Suppressor macrophage treated with lipopolysaccharide for 1 hour (primary cell): ENCODE measurements around the gene FLYWCH2.

ENCODE experiments used
- DNase-seq, 3 donors: peaks; one replicate each; pipeline ENCODE4 v3.0.0-alpha.2; 2020 to 2022

Gene FLYWCH2

DNA sequence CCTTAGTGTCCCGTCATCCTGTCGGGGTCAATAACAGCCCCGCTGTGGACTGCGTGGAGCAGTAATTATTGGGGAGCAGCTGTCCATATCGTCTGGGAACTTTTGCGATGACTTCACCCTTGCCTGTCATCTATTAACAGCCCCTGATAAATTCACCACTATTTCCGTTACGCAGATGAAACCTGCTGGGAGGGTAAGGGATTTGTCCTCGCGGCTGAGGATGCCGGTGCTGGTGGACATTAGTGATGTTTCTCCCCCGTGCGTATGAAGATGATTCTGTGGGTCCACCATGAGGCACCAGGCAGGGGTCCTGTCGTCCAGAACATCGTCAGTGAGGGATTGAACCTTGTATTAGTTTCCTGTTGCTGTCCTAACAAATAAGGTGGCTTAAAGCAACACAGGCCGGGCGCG is 1.0 kb downstream of the FLYWCH2 start:
- no peak for DNase-seq

DNA sequence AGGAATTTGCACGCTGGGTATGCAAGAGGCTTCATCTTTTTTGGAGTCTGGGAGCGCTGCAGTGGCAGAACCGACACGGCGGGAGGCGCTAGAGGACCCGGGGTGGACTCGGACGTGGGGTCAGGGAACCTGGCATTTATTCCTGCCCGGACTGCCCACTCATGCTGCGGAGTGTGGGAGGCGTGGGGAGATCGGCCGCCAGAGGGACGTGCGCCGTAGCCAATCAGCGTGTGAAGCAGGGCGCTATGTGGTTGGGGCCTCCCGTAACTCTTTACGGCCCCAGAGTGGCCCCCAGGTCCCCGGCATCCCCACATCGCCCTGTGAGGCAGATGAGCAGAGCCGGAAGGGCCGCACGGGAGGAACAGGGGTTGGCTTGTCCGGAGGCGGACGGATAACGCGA is 11.2 kb downstream of the FLYWCH2 start:
- no peak for DNase-seq

DNA sequence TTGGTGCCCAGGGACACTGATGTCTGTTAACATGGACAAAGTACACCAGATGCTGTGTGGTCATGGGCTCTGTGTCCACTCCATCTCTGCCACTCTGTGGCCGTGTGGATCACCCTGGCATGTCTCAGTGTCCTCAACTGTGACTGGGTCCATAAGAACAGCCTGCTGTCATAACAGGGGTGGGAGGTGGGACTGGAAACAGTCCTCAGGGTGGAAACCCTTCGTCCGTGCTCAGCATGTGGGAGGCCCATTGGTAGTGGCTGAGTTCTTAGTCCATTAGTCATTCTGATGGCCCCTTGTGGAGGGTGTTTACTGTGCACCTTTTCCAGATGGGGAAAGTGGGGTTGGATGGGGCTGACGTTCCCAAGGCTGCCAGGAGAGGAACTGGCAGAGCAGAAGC is 12.8 kb downstream of the FLYWCH2 start:
- no peak for DNase-seq

DNA sequence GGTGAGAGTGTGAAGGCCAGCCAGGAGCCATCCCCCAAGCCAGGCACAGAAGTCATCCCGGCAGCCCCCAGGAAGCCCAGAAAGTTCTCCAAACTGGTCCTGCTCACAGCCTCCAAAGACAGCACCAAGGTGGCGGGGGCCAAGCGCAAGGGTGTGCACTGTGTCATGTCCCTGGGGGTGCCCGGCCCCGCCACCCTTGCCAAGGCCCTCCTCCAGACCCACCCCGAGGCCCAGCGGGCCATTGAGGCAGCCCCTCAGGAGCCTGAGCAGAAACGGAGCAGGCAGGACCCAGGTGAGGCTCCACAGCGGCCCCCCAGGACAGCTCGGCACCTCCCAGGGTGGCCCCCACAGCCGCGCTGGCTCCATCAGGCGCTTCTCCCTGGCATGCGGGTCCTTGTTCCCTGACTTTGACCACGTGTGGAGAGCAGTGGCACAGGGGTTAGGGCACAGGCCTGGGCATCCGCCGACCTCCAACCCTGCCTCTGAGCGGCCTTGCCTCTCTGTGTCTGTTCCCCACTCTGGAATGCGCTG is 13.5 kb downstream of the FLYWCH2 start:
- DNase-seq, result no peak

DNA sequence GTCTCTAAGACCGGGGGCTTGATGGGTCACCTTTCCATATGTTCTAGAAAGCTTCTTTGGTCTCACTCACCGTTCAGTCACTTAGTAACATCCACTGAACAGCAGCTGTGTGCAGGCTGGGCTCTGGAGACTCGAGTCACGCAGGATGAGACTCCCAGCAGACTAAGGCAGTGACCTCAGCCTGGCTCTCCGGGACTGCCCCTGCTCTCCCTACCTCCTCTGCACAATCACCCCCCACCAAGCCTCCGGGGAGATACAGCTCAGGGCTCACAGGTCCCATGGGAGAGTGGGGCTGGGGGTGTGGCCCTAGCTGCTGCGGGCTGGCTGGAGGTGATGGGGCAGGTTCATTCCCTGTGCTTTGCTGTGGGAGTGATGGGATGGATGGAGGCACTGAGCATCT is 14.1 kb downstream of the FLYWCH2 start:
- no peak for DNase-seq

DNA sequence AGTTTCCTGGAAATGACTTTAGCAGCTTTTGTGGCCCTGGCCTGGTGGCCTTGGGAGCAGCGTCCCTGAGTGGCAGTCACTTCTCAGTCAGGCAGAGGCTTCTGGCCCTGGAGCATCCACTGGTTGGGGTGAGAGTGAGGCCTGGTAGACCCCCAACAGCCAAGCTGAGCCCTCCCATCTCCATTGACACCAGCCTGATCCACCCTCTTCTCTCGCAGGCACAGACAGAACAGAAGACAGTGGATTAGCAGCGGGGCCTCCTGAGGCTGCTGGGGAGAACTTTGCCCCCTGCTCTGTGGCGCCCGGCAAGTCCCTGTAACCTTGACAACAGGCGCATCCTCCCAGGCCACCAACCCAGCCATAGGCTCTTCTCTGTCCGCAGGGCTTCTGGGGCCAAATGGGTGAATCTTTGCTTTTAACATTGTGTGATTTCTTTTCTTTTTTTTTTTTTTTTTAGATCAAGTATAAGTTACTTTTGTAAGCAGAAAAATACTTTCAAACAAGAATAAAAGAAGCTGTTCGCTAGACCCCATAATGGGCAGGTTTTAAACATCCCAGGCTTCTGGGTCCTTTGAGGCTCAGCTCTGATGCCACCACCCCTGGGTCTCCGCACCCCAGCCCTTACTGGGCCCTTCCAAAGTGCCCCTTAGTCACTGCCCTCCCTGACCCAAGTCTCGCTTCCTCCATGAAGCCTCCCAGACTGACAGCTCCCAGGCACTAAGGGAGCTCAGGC is 16.0 kb downstream of the FLYWCH2 start:
- DNase-seq, result no peak

DNA sequence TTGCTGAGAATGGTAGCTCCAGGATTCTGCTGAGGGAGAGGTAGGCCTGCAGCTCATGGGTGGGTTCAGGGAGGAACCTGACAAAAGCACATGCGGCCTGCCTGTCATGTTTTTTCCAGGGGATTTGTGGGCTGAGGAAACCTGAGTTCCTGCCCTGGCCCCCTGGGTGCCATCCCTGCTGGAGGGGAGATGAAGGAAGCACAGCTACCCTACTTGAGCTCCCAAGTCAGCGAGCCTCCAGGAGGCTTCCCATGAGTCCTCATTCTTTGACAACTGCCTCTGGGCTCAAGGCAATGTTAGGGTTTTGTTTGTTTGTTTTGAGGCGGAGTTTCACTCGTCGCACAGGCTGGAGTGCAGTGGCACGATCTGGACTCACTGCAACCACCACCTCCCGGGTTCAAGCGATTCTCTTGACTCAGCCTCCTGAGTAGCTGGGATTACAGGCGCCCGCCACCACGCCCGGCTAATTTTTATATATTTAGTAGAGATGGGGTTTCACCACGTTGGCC is 16.6 kb downstream of the FLYWCH2 start:
- no peak for DNase-seq

DNA sequence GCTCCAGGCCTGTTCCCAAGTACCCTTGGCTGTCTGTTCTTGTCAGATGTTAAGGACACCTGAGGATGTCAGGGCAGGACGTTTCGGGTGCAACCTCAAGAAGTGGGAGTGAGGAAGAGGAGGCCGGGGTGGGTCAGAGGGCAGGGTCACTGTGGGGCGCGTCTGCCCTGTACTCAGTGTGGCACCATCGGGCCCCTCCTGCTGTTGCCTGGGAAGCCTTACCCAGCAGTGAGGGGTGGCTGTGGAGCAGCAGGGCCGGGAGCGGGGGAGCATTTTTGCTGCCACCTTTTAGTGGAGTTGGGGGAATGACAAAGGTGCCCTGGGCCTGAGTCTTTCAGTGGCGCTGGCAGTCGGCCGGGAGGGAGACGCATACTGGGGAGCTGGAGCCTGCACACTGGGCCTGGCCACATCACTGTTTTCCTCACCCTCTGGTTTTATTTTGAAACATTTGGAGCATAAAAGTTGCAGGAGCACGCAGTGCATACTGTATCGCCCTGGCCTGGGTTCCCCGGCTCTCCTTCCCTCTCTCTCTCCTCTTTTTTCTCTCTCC is 17.6 kb downstream of the FLYWCH2 start:
- no peak for DNase-seq

DNA sequence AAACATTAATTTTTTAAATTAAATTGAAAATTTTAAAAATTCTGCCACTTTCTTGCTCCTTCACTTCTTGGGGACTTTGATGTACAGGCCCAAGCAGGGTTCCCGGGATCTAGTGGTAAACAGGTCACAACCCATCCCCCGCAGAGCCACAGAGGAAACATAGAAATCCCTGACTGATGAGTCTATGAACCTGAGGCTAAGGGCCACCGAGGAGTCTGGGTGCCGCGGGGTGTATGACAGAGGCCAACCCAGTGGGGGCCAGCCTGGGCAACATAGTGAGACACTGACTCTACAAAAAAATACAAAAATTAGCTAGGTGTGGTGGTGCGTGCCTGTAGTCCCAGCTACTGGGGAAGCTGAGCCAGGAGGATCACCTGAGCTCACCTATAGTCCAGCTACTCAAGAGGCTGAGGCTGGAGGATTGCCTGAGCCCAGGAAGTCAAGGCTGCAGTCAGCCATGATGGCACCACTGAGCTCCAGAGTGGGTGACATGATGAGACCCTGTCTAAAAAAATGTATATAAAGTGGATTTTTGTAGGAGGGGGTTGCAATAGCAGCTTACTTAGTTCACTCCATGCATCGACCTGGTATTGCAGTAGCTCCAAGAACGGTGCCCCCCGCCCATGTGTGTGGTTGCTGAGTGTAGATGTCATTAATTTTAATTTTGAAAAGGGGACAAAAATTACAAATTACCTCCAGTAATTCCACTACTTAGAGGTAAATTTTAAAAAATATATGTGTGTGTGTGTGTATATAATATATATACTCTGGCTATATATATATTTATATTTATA is 19.5 kb downstream of the FLYWCH2 start:
- DNase-seq, result no peak

DNA sequence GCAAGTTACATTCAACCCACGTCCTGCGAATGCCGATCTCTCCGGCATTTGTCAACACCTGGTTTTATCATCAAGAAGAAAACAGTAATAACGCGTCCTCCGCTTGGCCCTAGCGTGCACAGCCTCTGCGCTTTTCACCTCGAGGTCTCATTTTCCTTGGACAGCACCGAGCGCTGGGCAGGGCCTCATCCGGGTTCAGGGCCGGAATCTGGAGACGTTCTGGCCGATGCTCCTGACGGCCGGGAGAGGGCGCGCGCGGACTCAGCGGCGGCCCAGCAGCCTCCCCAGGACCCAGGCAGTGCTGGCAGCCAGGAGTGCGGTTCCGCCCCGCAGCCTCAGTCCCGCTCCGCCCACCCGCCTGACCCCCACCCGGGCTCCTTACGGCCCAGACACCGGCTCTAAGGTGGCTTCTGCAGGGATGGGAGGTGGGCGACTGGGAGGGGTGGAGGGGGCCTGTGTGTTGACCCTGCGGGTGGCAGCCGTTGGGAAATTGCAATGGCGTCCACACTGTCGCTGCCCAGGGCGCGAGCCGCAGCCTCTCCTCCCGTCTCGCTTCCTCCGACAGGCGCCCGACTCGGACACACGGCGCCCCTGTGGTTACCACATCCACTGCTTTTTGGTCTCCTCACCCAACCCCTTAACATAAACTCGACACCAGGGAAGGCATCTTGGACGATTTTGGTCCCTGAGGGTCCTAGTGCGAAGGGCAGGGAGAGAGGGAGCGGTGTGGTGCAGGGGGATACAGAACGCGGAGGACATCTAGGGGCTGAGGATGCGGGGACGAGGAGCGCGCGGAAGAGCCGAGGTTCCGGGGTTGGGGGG is 21.3 kb downstream of the FLYWCH2 start:
- DNase-seq, result peak; percentile 85 to 92 (median 92)

DNA sequence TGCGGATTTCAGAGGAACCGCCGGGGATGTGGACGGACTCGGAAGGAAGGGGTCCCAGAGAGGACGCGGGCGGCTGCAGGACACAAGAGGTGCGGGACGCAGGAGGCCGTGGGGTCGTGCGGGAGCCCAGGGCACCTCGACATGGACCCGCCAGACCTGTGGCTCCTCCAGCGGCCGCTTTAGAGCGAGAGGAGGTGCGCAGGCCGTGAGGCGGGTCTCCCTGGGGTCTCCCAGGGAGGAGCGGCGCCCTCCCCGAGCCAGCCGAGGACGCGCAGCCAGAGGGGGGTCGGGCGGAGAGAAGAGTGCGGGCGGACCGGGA is 21.9 kb downstream of the FLYWCH2 start:
- peak in 1 of 3 donors; percentile 27 for DNase-seq

DNA sequence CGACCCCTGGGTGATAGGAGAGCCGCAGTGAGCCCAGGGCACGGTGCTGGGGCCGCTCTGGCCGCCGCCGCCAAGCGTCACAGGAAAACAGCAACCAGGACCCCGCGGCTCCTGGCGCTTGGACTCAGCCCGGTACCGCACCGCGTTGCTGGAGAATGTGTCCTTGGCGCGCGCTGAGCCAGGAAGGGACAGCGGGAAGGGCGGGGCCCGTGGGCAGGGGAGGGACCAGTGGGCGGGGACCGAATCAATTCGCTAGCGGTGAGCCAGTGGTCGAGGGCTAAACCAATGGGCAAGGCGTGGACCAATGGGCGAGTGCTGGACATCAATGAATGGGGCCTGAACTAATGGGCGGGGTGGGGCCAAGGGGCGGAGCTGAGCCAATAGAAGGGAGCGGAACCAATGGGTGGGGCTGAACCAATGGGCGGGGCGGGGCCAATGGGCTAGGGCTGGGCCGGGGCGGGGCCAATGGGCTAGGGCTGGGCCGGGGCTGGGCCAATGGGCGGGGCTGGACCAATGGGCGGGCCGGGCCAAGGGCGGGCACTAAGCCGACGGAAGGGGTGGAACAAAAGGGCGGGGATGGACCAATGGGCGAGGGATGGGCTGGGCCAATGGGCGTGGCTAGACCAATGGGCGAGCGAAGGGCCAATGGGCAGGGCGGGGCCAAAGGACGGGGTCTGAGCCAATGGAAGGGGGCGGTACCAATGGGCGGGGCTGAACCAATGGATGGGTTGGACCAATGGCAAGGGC is 22.4 kb downstream of the FLYWCH2 start:
- peak; percentile 99 to 100 (median 100) for DNase-seq

DNA sequence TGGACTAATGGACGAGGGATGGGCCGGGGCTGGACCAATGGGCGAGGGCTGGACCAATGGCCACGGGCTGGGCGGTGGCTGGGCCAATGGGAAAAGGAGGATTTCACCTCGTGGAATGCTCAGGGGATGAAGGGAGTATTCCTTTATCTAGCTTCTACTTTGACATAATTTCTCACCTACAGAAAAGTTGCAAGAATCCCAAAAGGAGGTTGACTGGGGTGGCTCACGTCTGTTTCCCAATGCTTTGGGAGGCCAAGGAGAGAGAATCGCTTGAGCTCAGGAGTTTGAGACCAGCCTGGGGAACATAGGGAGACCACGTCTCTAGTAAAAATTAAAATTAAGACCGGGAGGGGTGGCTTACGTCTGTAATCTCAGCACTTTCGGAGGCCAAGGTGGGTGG is 23.0 kb downstream of the FLYWCH2 start:
- no peak for DNase-seq

DNA sequence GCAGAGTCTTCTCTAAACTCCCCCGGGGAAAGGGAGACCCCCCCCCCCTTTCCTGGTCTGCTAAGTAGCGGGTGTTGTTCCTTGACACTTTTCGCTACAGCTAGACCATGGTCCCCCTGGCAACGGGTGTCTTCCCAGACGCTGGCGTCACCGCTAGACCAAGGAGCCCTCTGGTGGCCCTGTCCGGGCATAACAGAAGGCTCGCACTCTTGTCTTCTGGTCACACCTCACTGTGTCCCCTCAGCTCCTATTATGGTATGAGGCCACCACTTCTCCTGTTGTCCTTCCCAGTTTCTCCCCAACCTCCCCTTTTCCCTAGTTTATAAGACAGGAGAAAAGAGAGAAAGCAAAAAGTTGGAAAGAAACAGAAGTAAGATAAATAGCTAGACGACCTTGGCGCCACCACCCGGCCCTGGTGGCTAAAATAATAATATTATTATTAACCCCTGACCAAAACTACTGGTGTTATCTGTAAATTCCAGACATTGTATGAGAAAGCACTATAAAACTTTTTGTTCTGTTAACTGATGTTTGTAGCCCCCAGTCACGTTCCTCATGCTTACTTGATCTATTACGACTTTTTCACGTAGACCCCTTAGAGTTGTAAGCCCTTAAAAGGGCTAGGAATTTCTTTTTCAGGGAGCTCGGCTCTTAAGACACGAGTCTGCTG is 24.2 kb downstream of the FLYWCH2 start:
- peak; percentile 60 to 71 (median 66) for DNase-seq

DNA sequence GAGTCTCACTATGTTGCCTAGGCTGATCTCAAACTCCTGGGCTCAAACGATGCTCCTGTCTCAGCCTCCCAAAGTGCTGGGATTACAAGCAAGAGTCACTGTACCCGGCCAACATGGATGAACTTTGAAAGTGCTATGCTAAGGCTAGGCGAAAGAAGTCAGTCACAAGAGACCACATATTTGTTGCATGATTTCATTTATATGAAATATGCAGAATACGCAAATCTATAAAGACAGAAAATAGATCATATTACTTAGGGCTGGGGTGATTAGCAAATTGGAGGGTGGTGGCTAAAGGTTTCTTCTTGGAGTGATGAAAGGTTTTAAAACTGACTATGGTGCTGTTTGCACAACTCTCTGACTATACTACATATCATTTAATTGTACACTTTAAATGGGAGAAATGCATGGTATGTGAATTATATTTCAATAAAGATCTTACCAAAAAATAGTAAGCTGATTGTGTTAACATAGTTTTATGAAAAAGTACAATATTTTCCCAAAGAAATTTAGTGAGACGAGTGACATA is 27.5 kb downstream of the FLYWCH2 start:
- DNase-seq, result no peak

DNA sequence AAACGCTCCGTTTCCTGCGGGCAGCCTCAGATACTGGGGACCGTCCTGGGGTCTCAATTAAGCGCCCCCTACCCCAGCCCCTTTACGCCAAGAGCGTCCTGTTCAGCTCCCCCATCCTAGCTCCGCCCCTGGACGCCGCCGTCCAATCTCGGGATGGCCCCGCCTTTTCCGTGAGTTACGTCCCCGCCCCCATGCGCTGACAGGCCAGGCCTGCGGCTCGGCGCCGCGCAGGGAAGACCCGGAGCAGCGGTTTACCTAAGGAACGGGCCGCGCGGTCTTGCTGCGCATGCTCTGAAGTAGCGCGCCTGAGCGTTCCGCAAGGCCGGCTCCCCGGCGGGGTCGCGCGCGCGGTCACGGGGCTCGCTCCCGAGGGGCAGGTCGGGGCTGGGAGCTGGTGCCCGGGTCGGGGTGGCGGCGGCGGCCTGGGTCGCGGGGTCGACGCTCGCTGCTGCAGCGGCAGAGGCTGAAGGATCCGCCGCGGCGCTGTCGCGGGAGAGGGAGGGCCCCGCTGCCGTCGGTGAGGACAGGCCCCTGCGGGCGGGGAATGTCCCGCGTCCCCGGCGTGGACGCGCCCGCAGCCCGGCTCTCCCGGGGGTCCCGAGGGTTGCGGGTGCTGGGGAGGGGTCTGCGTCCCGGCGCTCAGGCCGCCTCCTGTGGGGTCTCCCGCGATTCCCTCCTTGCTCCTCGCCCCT is 28.8 kb downstream of the FLYWCH2 start, which contains the start of gene FLYWCH1:
Gene FLYWCH1, plus strand, starts transcription at position 294 of the 692 bp plus-strand sequence. CDS start 17,755 bp downstream, outside the sequence.
- DNase-seq, result peak; percentile 99 to 100 (median 100)

DNA sequence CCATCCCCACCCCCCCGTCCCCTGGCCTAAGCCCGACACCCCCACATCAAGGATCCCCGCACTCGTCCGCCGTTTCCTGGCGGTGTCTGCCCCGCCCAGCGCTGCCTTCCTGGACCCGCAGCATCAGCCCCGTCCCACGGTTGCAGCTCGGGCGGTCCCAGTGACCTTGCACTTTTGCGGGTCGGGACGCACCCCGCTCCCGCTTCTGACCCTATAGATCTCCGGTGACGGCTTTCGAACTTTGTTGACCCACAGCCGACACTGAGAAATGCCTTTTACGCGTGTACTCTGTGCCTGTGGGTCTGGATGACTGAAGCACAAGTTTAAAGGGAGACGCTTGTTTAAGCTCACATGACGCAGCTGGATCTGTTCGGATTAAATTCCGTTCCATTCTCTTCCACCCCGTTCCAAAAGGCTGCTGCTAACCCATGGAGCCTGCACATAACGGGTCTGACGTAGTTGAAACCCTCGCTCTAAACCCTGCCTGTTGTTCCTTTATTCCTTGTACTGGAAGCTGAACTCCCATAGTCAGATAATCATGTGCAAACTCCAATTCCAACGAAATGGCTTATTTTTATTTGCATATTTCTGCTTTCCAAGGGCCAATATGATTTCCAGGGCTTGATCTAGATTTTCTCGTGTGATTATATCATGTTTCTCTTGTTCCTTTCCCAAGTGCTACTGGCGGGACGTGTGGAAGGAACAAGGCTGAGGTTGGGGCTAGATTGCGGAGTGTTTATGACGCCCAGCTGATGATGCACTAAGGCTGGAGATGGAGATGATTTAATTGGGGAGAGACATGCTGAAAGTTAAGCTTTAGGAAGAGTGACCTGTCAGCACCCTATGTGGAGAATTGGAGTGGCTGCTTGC is 29.6 kb downstream of the FLYWCH2 start:
- DNase-seq, result peak; percentile 38 to 50 (median 47)

DNA sequence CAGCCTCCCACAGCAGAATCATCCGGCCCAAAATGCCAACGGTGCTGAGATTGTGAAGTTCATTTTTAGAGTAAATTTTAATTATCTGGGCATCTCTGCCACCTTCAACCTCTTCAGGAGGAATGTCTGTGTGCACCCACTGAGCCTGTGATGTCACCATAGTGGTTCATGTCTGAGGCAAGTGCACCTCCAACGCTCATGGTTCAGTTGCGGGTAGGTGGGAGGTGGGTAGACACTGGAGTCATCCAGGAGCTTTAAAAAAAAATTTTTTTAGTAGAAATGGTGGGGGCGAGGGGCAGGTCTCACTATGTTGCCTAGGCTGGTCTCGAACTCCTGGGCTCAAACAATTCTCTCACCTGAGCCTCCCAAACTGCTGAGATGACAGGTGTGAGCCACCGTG is 30.6 kb downstream of the FLYWCH2 start:
- DNase-seq, result no peak

DNA sequence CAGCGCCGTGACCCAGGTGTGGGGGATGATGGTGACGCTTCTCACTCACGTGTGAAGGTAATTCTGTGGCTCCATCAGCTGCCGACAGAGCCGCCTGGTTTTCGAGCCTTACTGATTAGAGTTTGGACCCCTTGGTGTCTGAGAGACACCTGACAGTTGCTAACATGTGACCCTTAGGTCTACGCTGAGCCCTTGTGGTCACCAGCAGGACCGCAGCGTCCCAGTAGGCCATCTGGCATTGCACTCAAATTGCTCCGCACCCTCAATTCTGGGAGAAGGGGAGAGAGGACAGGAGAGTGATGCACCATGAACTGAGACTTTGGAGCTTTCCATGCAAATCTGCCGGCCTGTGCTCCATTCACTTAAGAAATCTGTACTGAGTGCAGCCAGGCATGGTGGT is 31.2 kb downstream of the FLYWCH2 start:
- DNase-seq, result peak in 1 of 3 donors; percentile 16
